Activated T-cell treated with anti-CD3 and anti-CD28 coated beads, Interleukin-2, amount 50 U/mL, for 1 hour (primary cell): ENCODE measurements around the gene MGA.

ENCODE experiments used
- DNase-seq: peaks from one replicate; pipeline ENCODE4 v3.0.0-alpha.2; 2020

MGA gene

DNA sequence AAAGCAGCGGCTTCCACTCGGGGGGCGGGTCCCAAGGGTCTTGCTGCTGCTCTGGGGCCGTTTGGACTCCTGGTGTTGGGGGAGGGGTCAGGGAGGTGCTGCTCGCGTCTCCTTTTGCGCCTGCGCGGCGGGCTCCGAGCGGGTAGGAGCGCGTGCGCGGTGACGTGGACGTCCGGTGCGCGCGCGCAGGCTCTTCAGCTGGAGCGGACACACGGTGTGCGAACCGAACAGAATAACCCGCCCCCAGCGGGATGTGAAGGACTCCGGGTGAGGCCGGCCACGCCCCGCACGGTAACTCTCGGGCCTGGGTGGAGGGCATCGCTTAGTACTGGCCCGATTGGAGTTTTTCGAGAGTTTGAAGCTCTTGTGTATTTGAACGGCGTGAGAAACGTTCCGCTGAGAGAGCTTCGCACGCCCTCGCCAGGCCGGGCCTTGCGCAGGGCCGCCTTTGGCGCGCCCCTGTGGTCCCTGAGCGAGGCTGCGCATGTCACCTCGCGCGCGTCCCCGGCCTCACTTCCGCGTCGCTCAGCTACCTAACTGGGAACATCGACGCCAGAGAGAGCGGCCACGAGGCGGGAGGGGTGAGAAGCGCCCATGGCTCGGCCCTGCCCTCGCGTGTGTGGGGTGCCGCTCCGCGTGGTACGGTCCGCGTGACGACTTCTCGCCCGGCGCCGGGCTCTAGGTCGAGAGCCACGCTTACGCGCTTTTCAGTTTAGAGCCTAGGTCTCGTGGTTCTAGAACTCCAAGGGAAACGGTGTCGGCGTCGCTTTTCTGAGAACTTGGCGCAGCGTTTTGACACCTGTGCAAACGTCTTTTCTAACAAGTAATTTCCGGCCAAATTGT is at the start of gene MGA:
MGA (plus strand) TSS at position 171 of the 843 bp plus-strand sequence.
- DNase-seq = peak; percentile 88

- no peak for DNase-seq
Observed at GRCh38 chr15:41620536-41621199, 39.5 kb upstream of the MGA start.

GRCh38 chr15:41621200-41622193 is 38.7 kb upstream of the MGA start:
- DNase-seq = peak; percentile 76

DNA sequence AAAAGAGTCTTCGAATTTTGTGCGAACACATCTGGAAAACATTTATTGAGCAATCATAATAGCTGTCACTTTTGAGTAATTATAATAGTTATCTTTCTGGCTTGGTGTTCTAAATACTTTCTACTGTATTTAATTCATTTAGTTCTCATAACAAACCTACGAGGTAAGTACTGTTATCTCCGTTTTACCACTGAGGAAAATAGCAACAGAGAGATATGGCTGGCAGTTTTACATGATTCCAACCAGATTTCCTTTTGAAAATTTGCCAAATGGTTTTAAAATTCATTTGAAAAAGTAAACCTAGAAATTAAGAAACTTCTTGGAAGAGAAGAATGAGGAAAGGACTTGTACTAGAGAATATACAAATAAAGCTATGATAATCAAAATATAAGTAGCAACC is 37.3 kb upstream of the MGA start:
- no peak for DNase-seq

GRCh38 chr15:41627203-41627602 is 33.0 kb upstream of the MGA start:
- DNase-seq = no peak

- no peak for DNase-seq
Observed at GRCh38 chr15:41629463-41629862, 30.7 kb upstream of the MGA start.

GRCh38 chr15:41629883-41630282 is 30.3 kb upstream of the MGA start:
- DNase-seq = no peak

- DNase-seq = no peak
Observed at GRCh38 chr15:41630616-41631217, 29.5 kb upstream of the MGA start.

GRCh38 chr15:41631880-41632470 is 28.2 kb upstream of the MGA start:
- no peak for DNase-seq

- no peak for DNase-seq
Observed at GRCh38 chr15:41633609-41634008, 26.6 kb upstream of the MGA start.

- DNase-seq = no peak
Observed at GRCh38 chr15:41634072-41634626, 26.1 kb upstream of the MGA start.

GRCh38 chr15:41637086-41637485 is 23.1 kb upstream of the MGA start:
- no peak for DNase-seq

GRCh38 chr15:41640985-41641384 is 19.2 kb upstream of the MGA start:
- DNase-seq = no peak

- no peak for DNase-seq
Observed at GRCh38 chr15:41647262-41647661, 12.9 kb upstream of the MGA start.

GRCh38 chr15:41648097-41648496 is 12.1 kb upstream of the MGA start:
- no peak for DNase-seq

DNA sequence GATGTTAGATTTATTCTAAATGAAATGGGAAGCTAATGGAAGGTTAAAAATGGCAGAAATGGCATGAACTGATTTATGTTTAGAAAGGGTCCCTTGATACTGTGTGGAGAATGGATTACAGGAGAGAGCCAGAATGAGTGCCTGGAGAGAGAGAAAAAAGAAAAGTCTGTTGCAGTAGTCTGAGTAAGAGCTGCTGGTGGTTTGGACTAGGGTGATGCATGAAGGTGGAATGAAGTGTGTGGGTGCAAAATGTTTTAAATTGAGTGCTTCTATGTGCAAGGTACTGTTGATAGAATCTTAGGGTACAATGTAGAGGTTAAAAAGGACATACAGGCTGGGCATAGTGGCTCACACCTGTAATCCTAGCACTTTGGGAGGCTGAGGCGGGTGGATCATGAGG is 11.4 kb upstream of the MGA start:
- DNase-seq = no peak

GRCh38 chr15:41650806-41651205 is 9.4 kb upstream of the MGA start:
- DNase-seq = no peak

GRCh38 chr15:41651373-41651772 is 8.8 kb upstream of the MGA start:
- DNase-seq = no peak

DNA sequence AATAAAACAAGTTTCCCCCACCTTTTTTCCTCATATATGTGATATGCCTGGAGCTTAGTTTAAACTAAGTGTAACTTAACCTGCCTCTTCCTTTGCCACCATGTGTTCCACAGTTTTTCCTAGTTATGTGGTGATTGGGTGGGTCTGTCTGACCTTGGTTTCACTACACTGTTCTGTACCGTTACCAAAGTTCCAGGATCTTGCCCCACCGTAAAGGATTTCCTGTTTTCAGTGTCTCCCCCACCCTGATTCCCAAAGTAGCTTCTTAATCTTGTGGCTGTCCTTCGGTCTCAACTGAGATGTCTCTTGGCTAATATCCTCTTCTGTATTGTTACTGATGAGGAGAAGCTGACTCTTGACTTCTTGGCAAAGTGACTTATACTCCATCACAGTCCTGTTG is 6.4 kb upstream of the MGA start:
- no peak for DNase-seq

DNA sequence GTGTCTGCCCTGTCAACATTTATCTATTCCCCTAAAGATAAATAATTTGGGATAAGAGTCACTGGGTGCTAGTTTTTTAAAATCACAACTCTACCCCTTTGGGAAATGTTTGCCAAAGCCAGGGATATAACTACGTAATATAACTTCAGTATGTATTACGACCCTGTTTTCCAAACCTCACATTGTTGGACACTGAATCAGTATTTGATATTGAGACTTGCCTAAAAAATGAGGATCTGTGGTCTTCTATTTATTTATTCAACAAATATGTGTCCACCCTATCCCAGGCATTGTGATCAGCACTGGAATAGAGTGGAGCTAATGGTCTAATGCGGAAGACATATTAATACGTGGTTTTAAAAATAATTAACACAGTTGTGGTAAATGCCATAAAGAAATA is 4.5 kb upstream of the MGA start:
- DNase-seq = no peak

DNA sequence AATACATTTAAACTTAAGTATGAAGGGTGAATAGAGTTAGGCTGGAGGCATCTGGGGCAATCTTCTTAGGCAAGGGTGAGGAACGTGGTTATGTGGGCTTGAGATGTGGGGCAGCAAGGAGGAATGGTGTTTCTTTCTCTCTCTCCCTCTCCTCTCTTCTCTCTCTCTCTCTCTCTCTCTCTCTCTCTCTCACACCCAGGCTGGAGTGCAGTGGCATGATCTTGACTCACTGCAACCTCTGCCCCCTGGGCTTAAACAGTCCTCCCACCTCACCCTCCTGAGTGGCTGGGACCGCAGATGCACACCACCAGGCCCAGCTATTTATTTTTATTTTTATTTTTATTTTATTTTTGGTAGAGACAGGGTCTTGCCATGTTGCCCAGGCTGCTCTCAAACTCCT is 4.0 kb upstream of the MGA start:
- DNase-seq = no peak

DNA sequence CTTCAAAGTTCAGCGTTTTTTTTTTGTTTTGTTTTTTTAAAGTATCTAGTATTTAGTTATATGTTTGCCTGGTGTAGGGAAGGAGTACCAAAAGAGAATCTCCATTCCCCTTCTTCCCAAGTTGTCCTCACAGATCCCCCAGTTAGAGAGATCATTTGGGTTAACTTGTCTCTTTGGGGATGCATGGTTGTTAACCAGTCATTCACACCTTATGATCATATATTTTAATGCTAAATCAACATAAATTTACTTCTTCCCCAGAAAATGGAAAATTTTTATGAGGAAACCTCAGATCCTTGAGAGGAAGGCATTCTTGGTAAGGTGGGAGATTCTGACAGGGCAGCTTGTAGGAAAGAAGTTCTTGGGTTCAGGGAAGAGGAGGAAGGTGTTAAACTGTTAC is 1.5 kb upstream of the MGA start:
- no peak for DNase-seq
